ENCODE results near the gene CACNG1.
"Not testable (repeated sequence)": the region's sequence is repeated elsewhere in the genome, so short reads cannot be mapped to it uniquely, and the experiment has no call there.

DNA sequence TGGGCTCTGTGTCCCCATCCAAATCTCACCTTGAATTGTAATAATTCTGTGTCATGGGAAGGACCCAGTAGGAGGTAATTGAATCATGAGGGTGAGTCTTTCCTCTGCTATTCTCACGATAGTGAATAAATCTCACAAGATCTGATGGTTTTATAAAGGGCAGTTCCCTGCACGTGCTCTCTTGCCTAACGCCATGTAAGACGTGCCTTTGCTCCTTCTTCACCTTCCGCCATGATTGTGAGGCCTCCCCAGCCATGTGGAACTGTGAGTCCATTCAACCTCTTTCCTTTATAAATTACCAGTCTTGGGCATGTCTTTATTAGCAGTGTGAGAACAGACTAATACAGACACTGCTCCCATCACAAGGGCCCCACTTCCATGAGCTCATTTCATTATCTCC, 3.2 kb upstream of the CACNG1 start:
- TF ChIP-seq, protein P1, sequence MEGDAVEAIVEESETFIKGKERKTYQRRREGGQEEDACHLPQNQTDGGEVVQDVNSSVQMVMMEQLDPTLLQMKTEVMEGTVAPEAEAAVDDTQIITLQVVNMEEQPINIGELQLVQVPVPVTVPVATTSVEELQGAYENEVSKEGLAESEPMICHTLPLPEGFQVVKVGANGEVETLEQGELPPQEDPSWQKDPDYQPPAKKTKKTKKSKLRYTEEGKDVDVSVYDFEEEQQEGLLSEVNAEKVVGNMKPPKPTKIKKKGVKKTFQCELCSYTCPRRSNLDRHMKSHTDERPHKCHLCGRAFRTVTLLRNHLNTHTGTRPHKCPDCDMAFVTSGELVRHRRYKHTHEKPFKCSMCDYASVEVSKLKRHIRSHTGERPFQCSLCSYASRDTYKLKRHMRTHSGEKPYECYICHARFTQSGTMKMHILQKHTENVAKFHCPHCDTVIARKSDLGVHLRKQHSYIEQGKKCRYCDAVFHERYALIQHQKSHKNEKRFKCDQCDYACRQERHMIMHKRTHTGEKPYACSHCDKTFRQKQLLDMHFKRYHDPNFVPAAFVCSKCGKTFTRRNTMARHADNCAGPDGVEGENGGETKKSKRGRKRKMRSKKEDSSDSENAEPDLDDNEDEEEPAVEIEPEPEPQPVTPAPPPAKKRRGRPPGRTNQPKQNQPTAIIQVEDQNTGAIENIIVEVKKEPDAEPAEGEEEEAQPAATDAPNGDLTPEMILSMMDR (IDR thresholded peaks at IDR 0.05; ENCODE audit: low read length): not testable (repeated sequence)
- TF ChIP-seq EZH2phosphoT487 (IDR thresholded peaks at IDR 0.05; ENCODE audit: low read length): not testable (repeated sequence)

Data from MM.1S (cell line).